IMR-90 (cell line): ENCODE results near the gene ITIH2. TPM values are rescaled to one million over a fixed set of nuclear protein-coding genes. Genes with fewer than 3 reads are reported as not detected.

Experiments used
- ATAC-seq: fragments of 200-7000 bp; cut with Tn5 transposase; 2 replicates; pipeline ENCODE4 v1.9.1; 2020; ENCODE audit warnings: low read depth, mild to moderate bottlenecking, moderate library complexity
- BruUV-seq: library from RNA; stranded (reverse); fragments of 400-500 nt; replicated peaks from 2 replicates; lab custom pipeline; 2021; lab: Mats Ljungman, UMichigan
- CTCF ChIA-PET: fragments of 300-600 bp; formaldehyde crosslinking; extraction: SDS; loops from one replicate; lab custom pipeline; 2021; ENCODE audit warnings: antibody characterized with exemption; lab: Yijun Ruan, JAX
- POLR2A ChIA-PET: fragments of 300-600 bp; sonication (Branson Sonifier 250); formaldehyde crosslinking; loops from one replicate; lab custom pipeline; 2022; ENCODE audit warnings: antibody characterized with exemption; ENCODE audit not compliant: unreplicated experiment; lab: Charles Lee
- DNase-seq: peaks from one replicate; pipeline ENCODE4 v3.0.0; 2013
- H2AFZ ChIP-seq: replicated peaks from 2 replicates; pipeline ENCODE3; 2013; ENCODE audit warnings: low read length, mild to moderate bottlenecking; ENCODE audit not compliant: poor library complexity
- H2AK5ac ChIP-seq: 2 replicates; pipeline ENCODE4 v1.6.1; 2013; ENCODE audit warnings: low read depth, low read length, inconsistent platforms
- H2AK9ac ChIP-seq: replicated peaks from 2 replicates; pipeline ENCODE3; 2013; ENCODE audit warnings: mild to moderate bottlenecking, low read depth, low read length, moderate library complexity; ENCODE audit not compliant: poor library complexity
- H2BK120ac ChIP-seq: 2 replicates; pipeline ENCODE4 v1.6.1; 2013; ENCODE audit warnings: low read depth, low read length, inconsistent platforms
- H2BK15ac ChIP-seq: 3 replicates; pipeline ENCODE4 v1.6.1; 2013; ENCODE audit warnings: low read depth, low read length, inconsistent platforms
- H2BK20ac ChIP-seq: 2 replicates; pipeline ENCODE4 v1.6.1; 2013; ENCODE audit warnings: low read depth, mild to moderate bottlenecking, inconsistent platforms, low read length, moderate library complexity
- H2BK5ac ChIP-seq: 2 replicates; pipeline ENCODE4 v1.6.1; 2013; ENCODE audit warnings: mild to moderate bottlenecking, low read depth, low read length, inconsistent platforms; ENCODE audit not compliant: poor library complexity, severe bottlenecking
- H3K14ac ChIP-seq: replicated peaks from 2 replicates; pipeline ENCODE4 v1.6.1; 2013; ENCODE audit warnings: low read depth, low read length, inconsistent platforms
- H3K18ac ChIP-seq: 2 replicates; pipeline ENCODE4 v1.6.1; 2013; ENCODE audit warnings: low read depth, low read length, control low read depth
- H3K23ac ChIP-seq: 2 replicates; pipeline ENCODE4 v1.6.1; 2013; ENCODE audit warnings: low read depth, low read length, inconsistent platforms
- H3K27ac ChIP-seq: 2 replicates; pipeline ENCODE4 v1.5.1; 2013; ENCODE audit warnings: mild to moderate bottlenecking, control low read depth, low read length; ENCODE audit not compliant: insufficient read depth
- H3K27me3 ChIP-seq: 2 replicates; pipeline ENCODE4 v1.6.1; 2013; ENCODE audit warnings: low read length; ENCODE audit not compliant: control insufficient read depth, insufficient read depth
- H3K36me3 ChIP-seq: 2 replicates; pipeline ENCODE4 v1.6.1; 2013; ENCODE audit warnings: low read length, mixed read lengths; ENCODE audit not compliant: control insufficient read depth, insufficient read depth
- H3K4ac ChIP-seq: 2 replicates; pipeline ENCODE4 v1.6.1; 2013; ENCODE audit warnings: low read depth, low read length, inconsistent platforms
- H3K4me1 ChIP-seq: 2 replicates; pipeline ENCODE4 v1.6.1; 2013; ENCODE audit warnings: low read length, mixed read lengths; ENCODE audit not compliant: control insufficient read depth, insufficient read depth
- H3K4me2 ChIP-seq: 2 replicates; pipeline ENCODE4 v1.6.1; 2013; ENCODE audit warnings: low read depth, mild to moderate bottlenecking, control low read depth, low read length, moderate library complexity
- H3K4me3 ChIP-seq: 2 replicates; pipeline ENCODE4 v1.5.1; 2013; ENCODE audit warnings: low read depth, mild to moderate bottlenecking, control low read depth, low read length, moderate library complexity; ENCODE audit not compliant: insufficient read depth
- H3K56ac ChIP-seq: 2 replicates; pipeline ENCODE4 v1.6.1; 2013; ENCODE audit warnings: low read length, inconsistent platforms; ENCODE audit not compliant: insufficient read depth; ENCODE audit errors: extremely low read depth
- H3K79me1 ChIP-seq, 2 experiments: 2 replicates each; pipeline ENCODE4 v1.6.1; 2013; ENCODE audit warnings: low read length in 2 of 2, inconsistent platforms in 1 of 2, low read depth in 1 of 2
- H3K9ac ChIP-seq: 2 replicates; pipeline ENCODE4 v1.6.1; 2013; ENCODE audit warnings: low read depth, low read length, control low read depth
- H3K9me1 ChIP-seq: 2 replicates; pipeline ENCODE4 v1.6.1; 2013; ENCODE audit warnings: low read length, inconsistent platforms; ENCODE audit not compliant: insufficient read depth
- H3K9me3 ChIP-seq: 2 replicates; pipeline ENCODE4 v1.6.1; 2013; ENCODE audit warnings: low read length; ENCODE audit not compliant: control insufficient read depth, insufficient read depth
- H4K20me1 ChIP-seq: 2 replicates; pipeline ENCODE4 v1.6.1; 2013; ENCODE audit warnings: low read length, inconsistent platforms; ENCODE audit not compliant: insufficient read depth
- H4K5ac ChIP-seq: 2 replicates; pipeline ENCODE4 v1.6.1; 2013; ENCODE audit warnings: mild to moderate bottlenecking, low read depth, low read length, control low read depth
- H4K8ac ChIP-seq, 2 experiments: 2 replicates each; pipeline ENCODE4 v1.6.1; 2013; ENCODE audit warnings: low read depth in 2 of 2, low read length in 2 of 2, control low read depth in 1 of 2, inconsistent platforms in 1 of 2
- H4K91ac ChIP-seq: 2 replicates; pipeline ENCODE4 v1.6.1; 2013; ENCODE audit warnings: low read depth, low read length, inconsistent platforms; ENCODE audit not compliant: insufficient read depth
- CEBPB ChIP-seq: IDR thresholded peaks from 2 replicates; pipeline ENCODE4 v1.6.1; 2012; ENCODE audit warnings: low read depth, low read length, improper control_type of control experiment
- CTCF ChIP-seq: conservative IDR thresholded peaks from 2 replicates; pipeline ENCODE4 v1.5.1; 2012; ENCODE audit warnings: mild to moderate bottlenecking, low read depth, low read length, improper control_type of control experiment
- ELK1 ChIP-seq: fragments of 150-350 bp; IDR thresholded peaks from 2 replicates; pipeline ENCODE4 v1.6.1; 2016; ENCODE audit warnings: low read depth, mild to moderate bottlenecking, low read length, moderate library complexity, borderline replicate concordance
- FOS ChIP-seq: fragments of 150-350 bp; IDR thresholded peaks from 2 replicates; pipeline ENCODE4 v1.6.1; 2016; ENCODE audit warnings: low read depth, low read length
- MAFK ChIP-seq: IDR thresholded peaks from 2 replicates; pipeline ENCODE4 v1.6.1; 2012; ENCODE audit warnings: low read depth, low read length, improper control_type of control experiment
- POLR2A ChIP-seq: IDR thresholded peaks from 2 replicates; pipeline ENCODE4 v1.6.1; 2012; ENCODE audit warnings: mild to moderate bottlenecking, low read depth, low read length
- WGBS, 2 experiments: methylation state at CpG; one replicate each; pipeline versions ENCODE4 v1.1.5 to v1.1.7; 2013; ENCODE audit warnings: missing lambda C conversion rate in 2 of 2; ENCODE audit not compliant: insufficient read length in 1 of 2; ENCODE audit errors: extremely low coverage in 2 of 2; 5-methylcytosine and 5-hydroxymethylcytosine counted together
- dilution Hi-C: fragments of 300-500 bp; cut with HindIII; formaldehyde crosslinking; loops from one replicate; pipeline ENCODE4 v1.14.3; 2018; ENCODE audit warnings: low sequenced_read_pairs; ENCODE audit not compliant: unreplicated experiment
- in situ Hi-C: fragments of 300-500 bp; cut with MboI; formaldehyde crosslinking; loops from 3 replicates; pipeline ENCODE4 v1.14.3; 2019; ENCODE audit warnings: low sequenced_read_pairs, inconsistent platforms, mixed read lengths
- intact Hi-C: fragments of 100-400 bp; cut with micrococcal nuclease; formaldehyde crosslinking; loops from 2 replicates; pipeline ENCODE4 v1.10.0; 2022
- polyA plus RNA-seq, 3 experiments: library from polyadenylated mRNA; depleted of rRNA; stranded (reverse); fragments of >200 nt; gene quantifications; 2 replicates each; pipeline ENCODE4 v1.2.3, GENCODE V29; 2012; ENCODE audit warnings: low replicate concordance in 1 of 3
- total RNA-seq: library from RNA; depleted of rRNA; stranded (reverse); fragments of >200 nt; gene quantifications from 2 replicates; pipeline ENCODE4 v1.2.3, GENCODE V29; 2012
- TF ChIP-seq, protein P1 (sequence below): fragments of 150-350 bp; IDR thresholded peaks from 2 replicates; pipeline ENCODE4 v1.6.1; 2017; ENCODE audit warnings: mild to moderate bottlenecking, antibody characterized with exemption, low read length, low read depth

ITIH2 gene
- total and polyA plus RNA-seq, 2 of the 4 experiments (the other 2 are of a cell fraction) = not detected

GRCh38 chr10:7667262-7668141, 35.6 kb upstream of the ITIH2 start (continued):
- TF ChIP-seq CTCF = no peak

GRCh38 chr10:7670157-7670556, 33.0 kb upstream of the ITIH2 start:
- in situ Hi-C loops = no loop called here

More at GRCh38 chr10:7670157-7670556, 33.0 kb upstream of the ITIH2 start:
- Histone ChIP-seq H2AK5ac (no peak overlapping the region), H3K36me3 (no peaks in the 10 kb centered on the region), H2BK15ac (no peak overlapping the region), H3K9me1 (no peaks in the 10 kb centered on the region), H3K27ac (no peak overlapping the region), H4K8ac (no peak overlapping the region), H2BK120ac (no peak overlapping the region), H3K27me3 (peaks cover 25% of the 10 kb centered on the region), H3K9me3 (no peaks in the 10 kb centered on the region), H2BK5ac (no peak overlapping the region), H3K18ac (no peak overlapping the region), H3K4me2 (no peak overlapping the region), H3K4ac (no peak overlapping the region), H4K5ac (no peak overlapping the region), H3K56ac (no peak overlapping the region), H3K4me1 (no peaks in the 10 kb centered on the region; the same call in 1 of the 2 replicates), H2BK20ac (no peak overlapping the region), H3K4me3 (no peak overlapping the region), H3K9ac (no peak overlapping the region), H4K20me1 (no peaks in the 10 kb centered on the region), H2AK9ac (no peak overlapping the region), H3K23ac (no peak overlapping the region), H4K91ac (no peak overlapping the region), H3K14ac (no peak overlapping the region), H2AFZ (no peak overlapping the region), H3K79me1 (no peaks in the 10 kb centered on the region)
- WGBS, 2 experiments = no CpG with 5 or more reads among the region's 3 CpGs
- intact Hi-C loops (no loop called here), dilution Hi-C loops (no loop called here)
- TF ChIP-seq MAFK (no peak), ELK1 (no peak), CEBPB (no peak), POLR2A (no peak), FOS (no peak)
- TF ChIP-seq, protein P1, sequence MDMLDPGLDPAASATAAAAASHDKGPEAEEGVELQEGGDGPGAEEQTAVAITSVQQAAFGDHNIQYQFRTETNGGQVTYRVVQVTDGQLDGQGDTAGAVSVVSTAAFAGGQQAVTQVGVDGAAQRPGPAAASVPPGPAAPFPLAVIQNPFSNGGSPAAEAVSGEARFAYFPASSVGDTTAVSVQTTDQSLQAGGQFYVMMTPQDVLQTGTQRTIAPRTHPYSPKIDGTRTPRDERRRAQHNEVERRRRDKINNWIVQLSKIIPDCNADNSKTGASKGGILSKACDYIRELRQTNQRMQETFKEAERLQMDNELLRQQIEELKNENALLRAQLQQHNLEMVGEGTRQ = no peak
- BruUV-seq = no TSS peak
- ATAC-seq = no peak
- CTCF ChIA-PET = no interaction called here
- POLR2A ChIA-PET = no interaction called here
- DNase-seq = no peak
